Measurements from ENCODE around the gene LRTM2. TPM values are rescaled to one million over a fixed set of nuclear protein-coding genes. Genes with fewer than 3 reads are reported as not detected.

Gene LRTM2
- total RNA-seq, 1 experiment from 2014 or later = 0.07 TPM

GRCh38 chr12:1819571-1819970 is 794 bp upstream of the LRTM2 start:
- Histone ChIP-seq H3K9me2 (ENCODE audit: insufficient read depth) (no peaks in the 10 kb centered on the region), H4K20me1 (ENCODE audit: insufficient read depth) (no peaks in the 10 kb centered on the region), H3K4me2 (ENCODE audit: low read length) (no peak overlapping the region), H3K36me3 (ENCODE audit: control insufficient read depth in 1 of 2, insufficient read depth in 2 of 2, low read length in 2 of 2) (no peaks in the 10 kb centered on the region), H3K27me3 (ENCODE audit: insufficient read depth, low read length) (peaks cover 6% of the 10 kb centered on the region; the same call in 1 of the 2 replicates), H3K9ac (ENCODE audit: low read length) (no peak overlapping the region), H2AFZ (ENCODE audit: low read depth, low read length, poor library complexity, severe bottlenecking) (no peak overlapping the region), H3K27ac (ENCODE audit: low read depth, low read length) (no peak overlapping the region), H3K79me2 (ENCODE audit: insufficient read depth, low read length) (no peaks in the 10 kb centered on the region), H3K9me3 (ENCODE audit: control insufficient read depth in 1 of 2, insufficient read depth in 1 of 2, low read depth in 1 of 2, low read length in 2 of 2) (no peaks in the 10 kb centered on the region), H3K4me1 (ENCODE audit: control insufficient read depth in 1 of 2, insufficient read depth in 2 of 2, low read length in 2 of 2) (no peaks in the 10 kb centered on the region), H3K4me3 (replicated peaks in 1 of 2; ENCODE audit: low read depth in 1 of 2, low read length in 2 of 2) (no peak overlapping the region)
- intact Hi-C loops (cut with micrococcal nuclease) = no loop called here
- DNase-seq (ENCODE audit: low read depth, low spot score) = no peak
- TF ChIP-seq POLR2AphosphoS5 (IDR thresholded peaks at IDR 0.05; ENCODE audit: low read depth, low read length) (no peak), EZH2 (IDR thresholded peaks at IDR 0.05) (no peak), YY1 (IDR thresholded peaks at IDR 0.05; ENCODE audit: extremely low read depth, insufficient replicate concordance, low read depth, low read length) (no peak), SIN3A (IDR thresholded peaks at IDR 0.05; ENCODE audit: low read depth) (no peak), ZFX (IDR thresholded peaks at IDR 0.05) (no peak), REST (IDR thresholded peaks at IDR 0.05; ENCODE audit: low read depth) (no peak), SRF (IDR thresholded peaks at IDR 0.05; ENCODE audit: low read depth) (no peak), JUND (IDR thresholded peaks at IDR 0.05) (no peak), ZNF274 (IDR thresholded peaks at IDR 0.05; ENCODE audit: low read depth, low read length) (no peak), POLR2A (IDR thresholded peaks at IDR 0.05; ENCODE audit: borderline replicate concordance, extremely low read depth, insufficient read depth, insufficient read length) (no peak), CEBPB (IDR thresholded peaks at IDR 0.05; ENCODE audit: low read depth) (no peak), TCF7L2 (IDR thresholded peaks at IDR 0.05; ENCODE audit: borderline replicate concordance, extremely low read depth, insufficient read depth, insufficient read length) (no peak), RAD21 (IDR thresholded peaks at IDR 0.05; ENCODE audit: low read depth) (no peak)
- POLR2A ChIA-PET = no interaction called here
- RAD21 ChIA-PET (ENCODE audit: low non-redundant PET in 1 of 2, low total read pairs in 2 of 2, uncharacterized antibody in 2 of 2, unreplicated experiment in 2 of 2) = no interaction called here
- ATAC-seq = no peak
- no TSS peak for BruUV-seq (replicated peaks)
- CTCF ChIA-PET = no interaction called here
